GM19397 (cell line): ENCODE results near the gene TMEM53.

ENCODE experiments used
- ATAC-seq: cut with Tn5 transposase; IDR thresholded peaks from one replicate; pipeline ENCODE4 v1.9.1; 2021; ENCODE audit warnings: mild to moderate bottlenecking, moderate library complexity; ENCODE audit not compliant: unreplicated experiment

TMEM53 gene

GRCh38 chr1:44631647-44632539, 42.4 kb downstream of the TMEM53 start:
- peak; percentile 69 for ATAC-seq

GRCh38 chr1:44631333-44631646, 43.0 kb downstream of the TMEM53 start:
- no peak for ATAC-seq

- no peak for ATAC-seq
Observed at GRCh38 chr1:44630116-44630515, 44.2 kb downstream of the TMEM53 start.

GRCh38 chr1:44628962-44629756, 45.1 kb downstream of the TMEM53 start:
- no peak for ATAC-seq

- no peak for ATAC-seq
Observed at GRCh38 chr1:44625348-44625747, 48.9 kb downstream of the TMEM53 start.

GRCh38 chr1:44624268-44624901, 49.9 kb downstream of the TMEM53 start:
- no peak for ATAC-seq

- no peak for ATAC-seq
Observed at GRCh38 chr1:44621841-44622286, 52.4 kb downstream of the TMEM53 start.

GRCh38 chr1:44620072-44620471, 54.2 kb downstream of the TMEM53 start:
- no peak for ATAC-seq

- no peak for ATAC-seq
Observed at GRCh38 chr1:44619261-44619900, 54.9 kb downstream of the TMEM53 start.

- ATAC-seq: no peak
Observed at GRCh38 chr1:44617703-44618029, 56.6 kb downstream of the TMEM53 start.

- no peak for ATAC-seq
Observed at GRCh38 chr1:44616991-44617702, 57.1 kb downstream of the TMEM53 start.

- ATAC-seq: no peak
Observed at GRCh38 chr1:44616284-44616990, 57.8 kb downstream of the TMEM53 start.

GRCh38 chr1:44613941-44614340, 60.3 kb downstream of the TMEM53 start:
- no peak for ATAC-seq

GRCh38 chr1:44611866-44612265, 62.4 kb downstream of the TMEM53 start:
- ATAC-seq: no peak

GRCh38 chr1:44611419-44611818, 62.9 kb downstream of the TMEM53 start:
- ATAC-seq: no peak

GRCh38 chr1:44610527-44611148, 63.6 kb downstream of the TMEM53 start:
- no peak for ATAC-seq

- ATAC-seq: no peak
Observed at GRCh38 chr1:44609768-44610526, 64.3 kb downstream of the TMEM53 start.

GRCh38 chr1:44609412-44609767, 64.9 kb downstream of the TMEM53 start:
- ATAC-seq: no peak

GRCh38 chr1:44608141-44608540, 66.1 kb downstream of the TMEM53 start:
- no peak for ATAC-seq
